Trophoblast cell (in vitro differentiated cells and primary cell): Measurements from ENCODE around the gene KCNK10.

Experiments used
- DNase-seq, 2 donors: peaks; one replicate each; pipeline ENCODE4 v3.0.0-alpha.2; 2016
- H2AFZ ChIP-seq: 2 replicates; pipeline ENCODE4 v1.6.1; 2013; ENCODE audit warnings: low read length, moderate library complexity, mild to moderate bottlenecking; ENCODE audit not compliant: insufficient read depth, poor library complexity
- H2AK5ac ChIP-seq: 2 replicates; pipeline ENCODE4 v1.6.1; 2013; ENCODE audit warnings: mild to moderate bottlenecking, low read length
- H2BK120ac ChIP-seq: 2 replicates; pipeline ENCODE4 v1.6.1; 2013; ENCODE audit warnings: low read length, mild to moderate bottlenecking, moderate library complexity; ENCODE audit not compliant: insufficient read depth, poor library complexity
- H2BK12ac ChIP-seq: 2 replicates; pipeline ENCODE4 v1.6.1; 2013; ENCODE audit warnings: mild to moderate bottlenecking, low read length, moderate library complexity
- H2BK5ac ChIP-seq: 2 replicates; pipeline ENCODE4 v1.6.1; 2013; ENCODE audit warnings: low read length, low read depth, moderate library complexity, mild to moderate bottlenecking; ENCODE audit not compliant: poor library complexity
- H3K14ac ChIP-seq: 2 replicates; pipeline ENCODE4 v1.6.1; 2013; ENCODE audit warnings: mild to moderate bottlenecking, low read length
- H3K18ac ChIP-seq: 2 replicates; pipeline ENCODE4 v1.6.1; 2013; ENCODE audit warnings: mild to moderate bottlenecking, low read length
- H3K23ac ChIP-seq: 2 replicates; pipeline ENCODE4 v1.6.1; 2013; ENCODE audit warnings: low read length
- H3K27ac ChIP-seq: 2 replicates; pipeline ENCODE4 v1.5.1; 2013; ENCODE audit warnings: low read depth, mild to moderate bottlenecking, inconsistent platforms, low read length, moderate library complexity
- H3K27me3 ChIP-seq: 2 replicates; pipeline ENCODE4 v1.6.1; 2013; ENCODE audit warnings: inconsistent platforms, mild to moderate bottlenecking, low read length, moderate library complexity; ENCODE audit not compliant: insufficient read depth
- H3K36me3 ChIP-seq, 2 experiments: 1 replicate in 1 of 2; 2 replicates in 1 of 2; pipeline ENCODE4 v1.6.1; 2013; ENCODE audit warnings: low read length in 2 of 2, mild to moderate bottlenecking in 2 of 2, moderate library complexity in 1 of 2; ENCODE audit not compliant: insufficient read depth in 2 of 2, control insufficient read depth in 1 of 2
- H3K4ac ChIP-seq: 2 replicates; pipeline ENCODE4 v1.6.1; 2013; ENCODE audit warnings: low read depth, mild to moderate bottlenecking, low read length, moderate library complexity
- H3K4me1 ChIP-seq, 2 experiments: 1 replicate in 1 of 2; 2 replicates in 1 of 2; pipeline ENCODE4 v1.6.1; 2013; ENCODE audit warnings: low read length in 2 of 2, mild to moderate bottlenecking in 2 of 2, moderate library complexity in 1 of 2; ENCODE audit not compliant: insufficient read depth in 2 of 2, control insufficient read depth in 1 of 2
- H3K4me2 ChIP-seq: 2 replicates; pipeline ENCODE4 v1.6.1; 2013; ENCODE audit warnings: inconsistent platforms, mild to moderate bottlenecking, low read length, moderate library complexity
- H3K4me3 ChIP-seq: 2 replicates; pipeline ENCODE4 v1.5.1; 2013; ENCODE audit warnings: mild to moderate bottlenecking, low read depth, low read length, inconsistent platforms
- H3K79me1 ChIP-seq: one replicate; pipeline ENCODE4 v1.6.1; 2013; ENCODE audit warnings: low read length
- H3K79me2 ChIP-seq: 2 replicates; pipeline ENCODE4 v1.6.1; 2013; ENCODE audit warnings: low read length, mild to moderate bottlenecking; ENCODE audit not compliant: control insufficient read depth, insufficient read depth, poor library complexity
- H3K9ac ChIP-seq: 2 replicates; pipeline ENCODE4 v1.6.1; 2013; ENCODE audit warnings: mild to moderate bottlenecking, low read length
- H3K9me3 ChIP-seq: 2 replicates; pipeline ENCODE4 v1.6.1; 2013; ENCODE audit warnings: low read depth, mild to moderate bottlenecking, control low read depth, inconsistent platforms, low read length; ENCODE audit not compliant: insufficient read depth
- H4K12ac ChIP-seq: 2 replicates; pipeline ENCODE4 v1.6.1; 2013; ENCODE audit warnings: low read depth, mild to moderate bottlenecking, low read length, moderate library complexity
- H4K8ac ChIP-seq: 2 replicates; pipeline ENCODE4 v1.6.1; 2013; ENCODE audit warnings: low read depth, mild to moderate bottlenecking, low read length, moderate library complexity
- H4K91ac ChIP-seq: one replicate; pipeline ENCODE4 v1.6.1; 2013; ENCODE audit warnings: low read depth, mild to moderate bottlenecking, low read length, moderate library complexity
- WGBS: extraction: QIAGEN DNeasy Blood & Tissue Kit; methylation state at CpG from one replicate; pipeline ENCODE4 v1.1.7; 2013; ENCODE audit warnings: missing lambda C conversion rate; ENCODE audit not compliant: insufficient read length, insufficient coverage; ENCODE audit errors: extremely low coverage; 5-methylcytosine and 5-hydroxymethylcytosine counted together

KCNK10 gene

DNA sequence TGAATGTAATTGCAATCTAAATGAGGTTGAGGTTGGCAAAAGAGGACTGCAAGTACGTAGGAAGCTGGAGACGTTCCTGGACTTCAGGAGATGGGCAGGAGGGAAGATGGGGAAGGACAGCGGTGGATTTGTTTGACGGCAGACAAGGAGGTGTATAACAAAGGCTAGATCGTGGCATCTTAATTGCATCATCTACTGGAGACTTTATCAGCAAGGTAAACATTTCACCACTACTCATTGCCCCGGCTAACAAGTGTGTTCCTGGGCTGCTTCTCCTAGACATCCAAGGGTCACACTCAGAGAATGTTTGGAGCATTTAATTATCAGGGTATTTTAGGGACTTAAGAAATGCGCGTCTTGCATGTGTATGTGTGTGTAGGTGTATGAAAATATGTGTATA lies 128.5 kb downstream of the KCNK10 start:
- Histone ChIP-seq H4K91ac (no peak overlapping the region), H3K27me3 (no peaks in the 10 kb centered on the region), H3K79me2 (no peaks in the 10 kb centered on the region), H3K4me2 (no peak overlapping the region), H3K27ac (no peak overlapping the region), H3K4me1 (no peaks in the 10 kb centered on the region), H2BK12ac (no peak overlapping the region), H2AK5ac (no peak overlapping the region), H3K79me1 (no peaks in the 10 kb centered on the region), H2BK120ac (no peak overlapping the region), H3K36me3 (no peaks in the 10 kb centered on the region), H3K14ac (no peak overlapping the region), H2BK5ac (no peak overlapping the region), H4K12ac (no peak overlapping the region), H3K9ac (no peak overlapping the region), H3K18ac (no peak overlapping the region), H4K8ac (no peak overlapping the region), H3K4me3 (no peak overlapping the region), H2AFZ (no peak overlapping the region), H3K4ac (no peak overlapping the region), H3K23ac (no peak overlapping the region), H3K9me3 (no peaks in the 10 kb centered on the region)
- no CpG with 5 or more reads among the region's 8 CpGs for WGBS
- no peak for DNase-seq

DNA sequence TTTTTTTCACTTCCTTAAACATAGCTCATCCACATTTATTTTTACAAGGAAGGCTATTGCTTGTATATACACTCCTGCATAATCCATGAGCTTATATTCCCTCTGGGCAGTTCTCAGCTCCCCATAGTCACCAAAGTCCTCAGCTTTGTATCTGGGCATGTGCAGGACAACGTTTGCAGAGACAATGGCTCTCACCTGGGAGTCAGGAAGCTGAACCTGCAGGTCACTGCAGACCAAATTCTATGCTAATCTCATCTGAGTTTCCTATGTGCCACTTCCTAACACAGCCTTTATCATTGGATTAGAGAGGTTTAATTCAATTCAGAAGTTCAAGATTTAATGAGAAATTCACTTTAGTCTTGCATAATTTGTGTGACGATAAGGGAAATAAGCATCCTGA lies 131.5 kb downstream of the KCNK10 start:
- H2BK5ac ChIP-seq, result no peak overlapping the region
- H3K4ac ChIP-seq, result no peak overlapping the region
- no peak overlapping the region for H3K18ac ChIP-seq
- H3K9me3 ChIP-seq, result no peaks in the 10 kb centered on the region
- no peaks in the 10 kb centered on the region for H3K27me3 ChIP-seq
- H3K27ac ChIP-seq, result no peak overlapping the region
- H3K9ac ChIP-seq, result no peak overlapping the region
- H4K12ac ChIP-seq, result no peak overlapping the region
- H3K14ac ChIP-seq, result no peak overlapping the region
- H2BK12ac ChIP-seq, result no peak overlapping the region
- no peaks in the 10 kb centered on the region for H3K36me3 ChIP-seq
- no CpG with 5 or more reads among the region's 2 CpGs for WGBS
- no peak overlapping the region for H2AFZ ChIP-seq
- H2BK120ac ChIP-seq, result no peak overlapping the region
- no peaks in the 10 kb centered on the region for H3K79me1 ChIP-seq
- no peak overlapping the region for H3K4me3 ChIP-seq
- H4K91ac ChIP-seq, result no peak overlapping the region
- H3K4me2 ChIP-seq, result no peak overlapping the region
- no peak for DNase-seq
- no peak overlapping the region for H4K8ac ChIP-seq
- H3K79me2 ChIP-seq, result no peaks in the 10 kb centered on the region
- no peak overlapping the region for H2AK5ac ChIP-seq
- H3K4me1 ChIP-seq, result peaks cover 0 to 2% of the 10 kb centered on the region in 2 experiments
- no peak overlapping the region for H3K23ac ChIP-seq

DNA sequence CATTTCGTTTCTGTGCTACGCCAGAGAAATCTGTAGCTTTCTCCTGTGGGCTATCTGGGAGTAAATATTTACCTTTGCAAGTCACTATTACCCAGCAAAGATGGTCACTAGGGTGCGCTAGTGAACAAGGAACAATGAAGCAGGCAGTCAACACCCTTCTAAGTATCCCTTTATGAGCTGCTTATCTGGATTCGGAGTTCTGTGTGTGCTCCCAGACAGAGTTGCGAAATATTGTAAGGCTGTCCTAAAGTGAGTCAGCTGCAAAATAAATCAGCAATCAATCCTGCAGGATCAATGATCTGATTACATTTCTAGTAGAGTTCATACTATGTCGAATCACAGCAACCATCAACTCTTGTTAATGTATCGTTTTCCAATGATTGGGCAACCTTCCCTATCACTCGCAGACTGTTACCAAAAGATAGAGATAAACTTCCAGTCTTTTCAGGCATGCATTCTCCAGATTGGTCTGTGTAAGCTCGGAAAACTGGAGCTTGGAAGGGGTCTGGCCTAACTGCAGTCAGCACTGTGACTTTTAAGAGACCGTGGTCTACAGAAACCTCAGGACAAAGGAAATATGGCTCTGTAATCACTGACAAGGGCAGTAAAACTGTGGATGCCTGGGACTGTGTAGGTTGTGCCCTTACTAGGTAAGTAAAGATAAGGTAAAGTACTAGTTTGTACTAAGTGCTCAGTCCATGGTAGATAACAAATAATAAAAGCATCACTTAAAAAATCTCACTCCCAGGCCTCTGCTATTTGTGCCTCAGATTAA lies 133.5 kb downstream of the KCNK10 start:
- H3K4me2 ChIP-seq, result peak overlapping the region; percentile 14
- H2BK12ac ChIP-seq, result no peak overlapping the region
- no peak overlapping the region for H3K23ac ChIP-seq
- no peaks in the 10 kb centered on the region for H3K27me3 ChIP-seq
- H3K14ac ChIP-seq, result no peak overlapping the region
- H4K8ac ChIP-seq, result no peak overlapping the region
- no peak overlapping the region for H3K4me3 ChIP-seq
- no peak overlapping the region for H2BK120ac ChIP-seq
- no peaks in the 10 kb centered on the region for H3K36me3 ChIP-seq
- H2AFZ ChIP-seq, result no peak overlapping the region
- no peak overlapping the region for H3K18ac ChIP-seq
- no peak overlapping the region for H4K91ac ChIP-seq
- DNase-seq, result peak; percentile 70 to 91
- peaks cover 0 to 2% of the 10 kb centered on the region in 2 experiments for H3K4me1 ChIP-seq
- H3K79me2 ChIP-seq, result no peaks in the 10 kb centered on the region
- no peaks in the 10 kb centered on the region for H3K9me3 ChIP-seq
- H2AK5ac ChIP-seq, result no peak overlapping the region
- no peaks in the 10 kb centered on the region for H3K79me1 ChIP-seq
- no CpG with 5 or more reads among the region's 10 CpGs for WGBS
- no peak overlapping the region for H4K12ac ChIP-seq
- H3K4ac ChIP-seq, result no peak overlapping the region
- H3K9ac ChIP-seq, result no peak overlapping the region
- H3K27ac ChIP-seq, result no peak overlapping the region
- H2BK5ac ChIP-seq, result no peak overlapping the region

GRCh38 chr14:88188745-88189416 lies 134.2 kb downstream of the KCNK10 start:
- no peak overlapping the region for H3K27ac ChIP-seq
- H3K18ac ChIP-seq, result no peak overlapping the region
- no peak overlapping the region for H2BK12ac ChIP-seq
- no peaks in the 10 kb centered on the region for H3K27me3 ChIP-seq
- H4K91ac ChIP-seq, result no peak overlapping the region
- H2AK5ac ChIP-seq, result no peak overlapping the region
- H3K4ac ChIP-seq, result no peak overlapping the region
- peak overlapping the region; percentile 14 for H3K4me2 ChIP-seq
- no peak overlapping the region for H3K4me3 ChIP-seq
- H4K8ac ChIP-seq, result no peak overlapping the region
- H2BK5ac ChIP-seq, result no peak overlapping the region
- H3K14ac ChIP-seq, result no peak overlapping the region
- no peaks in the 10 kb centered on the region for H3K79me2 ChIP-seq
- peaks cover 0 to 2% of the 10 kb centered on the region in 2 experiments for H3K4me1 ChIP-seq
- no peaks in the 10 kb centered on the region for H3K36me3 ChIP-seq
- DNase-seq, result no peak
- no peak overlapping the region for H2BK120ac ChIP-seq
- WGBS, result no CpG with 5 or more reads among the region's 13 CpGs
- no peak overlapping the region for H3K23ac ChIP-seq
- no peak overlapping the region for H4K12ac ChIP-seq
- no peak overlapping the region for H2AFZ ChIP-seq
- H3K79me1 ChIP-seq, result no peaks in the 10 kb centered on the region
- no peak overlapping the region for H3K9ac ChIP-seq
- no peaks in the 10 kb centered on the region for H3K9me3 ChIP-seq
